ENCODE data around the gene CYB5B.

Gene CYB5B

GRCh38 chr16:69444873-69445517 lies 20.6 kb downstream of the CYB5B start:
- no peak for DNase-seq (ENCODE audit: low read depth, low spot score)

GRCh38 chr16:69448470-69449193 lies 24.2 kb downstream of the CYB5B start:
- DNase-seq (ENCODE audit: low read depth, low spot score), result no peak

GRCh38 chr16:69451166-69451565 lies 26.7 kb downstream of the CYB5B start:
- DNase-seq (ENCODE audit: low read depth, low spot score), result no peak

GRCh38 chr16:69453936-69454335 lies 29.5 kb downstream of the CYB5B start:
- DNase-seq (ENCODE audit: low read depth, low spot score), result no peak

GRCh38 chr16:69463876-69464275 lies 39.5 kb downstream of the CYB5B start:
- DNase-seq (ENCODE audit: low read depth, low spot score), result no peak

GRCh38 chr16:69465083-69465721 lies 40.8 kb downstream of the CYB5B start:
- DNase-seq (ENCODE audit: low read depth, low spot score), result peak; percentile 24

- DNase-seq (ENCODE audit: low read depth, low spot score), result no peak
Observed at GRCh38 chr16:69465881-69466280, 41.5 kb downstream of the CYB5B start.

- no peak for DNase-seq (ENCODE audit: low read depth, low spot score)
Observed at GRCh38 chr16:69466547-69466946, 42.1 kb downstream of the CYB5B start.

- no peak for DNase-seq (ENCODE audit: low read depth, low spot score)
Observed at GRCh38 chr16:69467080-69467479, 42.7 kb downstream of the CYB5B start.

GRCh38 chr16:69467531-69468204 lies 43.2 kb downstream of the CYB5B start:
- DNase-seq (ENCODE audit: low read depth, low spot score), result no peak

- DNase-seq (ENCODE audit: low read depth, low spot score), result no peak
Observed at GRCh38 chr16:69469807-69470561, 45.6 kb downstream of the CYB5B start.

- no peak for DNase-seq (ENCODE audit: low read depth, low spot score)
Observed at GRCh38 chr16:69471121-69471520, 46.7 kb downstream of the CYB5B start.

GRCh38 chr16:69474408-69474807 lies 50.0 kb downstream of the CYB5B start:
- no peak for DNase-seq (ENCODE audit: low read depth, low spot score)

- DNase-seq (ENCODE audit: low read depth, low spot score), result no peak
Observed at GRCh38 chr16:69476920-69477443, 52.6 kb downstream of the CYB5B start.

- no peak for DNase-seq (ENCODE audit: low read depth, low spot score)
Observed at GRCh38 chr16:69477546-69477945, 53.1 kb downstream of the CYB5B start.

- no peak for DNase-seq (ENCODE audit: low read depth, low spot score)
Observed at GRCh38 chr16:69478685-69479084, 54.3 kb downstream of the CYB5B start.

GRCh38 chr16:69479775-69480174 lies 55.4 kb downstream of the CYB5B start:
- DNase-seq (ENCODE audit: low read depth, low spot score), result no peak

- DNase-seq (ENCODE audit: low read depth, low spot score), result peak; percentile 28
Observed at GRCh38 chr16:69481901-69482341, 57.5 kb downstream of the CYB5B start.

GRCh38 chr16:69482410-69482991 lies 58.1 kb downstream of the CYB5B start:
- DNase-seq (ENCODE audit: low read depth, low spot score), result no peak

- DNase-seq (ENCODE audit: low read depth, low spot score), result no peak
Observed at GRCh38 chr16:69483611-69484010, 59.2 kb downstream of the CYB5B start.

- DNase-seq (ENCODE audit: low read depth, low spot score), result no peak
Observed at GRCh38 chr16:69485361-69485760, 60.9 kb downstream of the CYB5B start.

Data from ELF-1 (cell line).